ENCODE measurements around the gene ZBTB20.
"Not testable (repeated sequence)": the region's sequence is repeated elsewhere in the genome, so short reads cannot be mapped to it uniquely, and the experiment has no call there.

Gene ZBTB20

GRCh38 chr3:114706591-114707232 lies 440.4 kb downstream of the ZBTB20 start:
- no peak for DNase-seq

GRCh38 chr3:114700637-114701234 lies 446.4 kb downstream of the ZBTB20 start:
- no peak for DNase-seq

GRCh38 chr3:114698146-114699105 lies 448.7 kb downstream of the ZBTB20 start:
- DNase-seq = no peak

DNA sequence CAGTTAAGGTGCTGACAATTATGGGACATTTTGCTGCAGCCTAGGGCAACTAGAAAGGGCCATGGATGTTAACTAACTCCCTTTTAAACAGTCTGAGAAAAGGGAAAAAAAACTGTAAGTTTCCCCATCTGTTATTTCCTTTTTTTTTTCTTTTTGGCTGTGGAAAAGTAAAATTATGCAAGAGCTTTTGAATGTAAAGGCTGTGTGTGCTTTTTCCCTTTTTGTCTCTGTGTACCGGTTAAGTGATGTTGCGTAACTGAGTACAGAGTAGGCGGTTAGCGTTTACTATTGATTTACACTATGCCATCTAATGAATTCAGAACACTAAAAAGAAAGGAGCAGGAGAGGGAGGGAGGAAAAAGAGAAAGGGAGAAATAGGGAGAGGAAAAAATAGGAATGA lies 449.7 kb downstream of the ZBTB20 start:
- no peak for DNase-seq

GRCh38 chr3:114694251-114694650 lies 452.8 kb downstream of the ZBTB20 start:
- no peak for DNase-seq

GRCh38 chr3:114691871-114692270 lies 455.2 kb downstream of the ZBTB20 start:
- no peak for DNase-seq

- no peak for DNase-seq
Observed at GRCh38 chr3:114690911-114691310, 456.2 kb downstream of the ZBTB20 start.

DNA sequence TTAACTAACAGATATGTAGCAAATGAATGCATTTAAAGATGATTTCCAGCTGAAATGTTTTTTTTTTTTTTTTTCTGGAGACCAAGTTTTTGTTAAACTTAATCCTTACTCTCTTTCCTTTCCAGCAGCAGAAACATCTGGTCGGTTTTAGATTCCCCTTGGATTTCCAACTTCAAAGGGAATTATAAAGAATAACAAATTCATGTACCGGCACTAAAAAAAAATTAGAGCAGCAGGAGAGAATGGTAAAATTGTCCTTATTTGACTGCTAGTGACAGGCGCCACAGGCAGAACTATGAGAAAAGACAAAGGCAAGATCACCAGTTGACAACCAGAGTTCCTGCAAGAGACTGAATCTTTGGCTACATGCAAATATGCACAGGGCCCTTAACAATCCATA lies 459.9 kb downstream of the ZBTB20 start:
- DNase-seq = no peak

DNA sequence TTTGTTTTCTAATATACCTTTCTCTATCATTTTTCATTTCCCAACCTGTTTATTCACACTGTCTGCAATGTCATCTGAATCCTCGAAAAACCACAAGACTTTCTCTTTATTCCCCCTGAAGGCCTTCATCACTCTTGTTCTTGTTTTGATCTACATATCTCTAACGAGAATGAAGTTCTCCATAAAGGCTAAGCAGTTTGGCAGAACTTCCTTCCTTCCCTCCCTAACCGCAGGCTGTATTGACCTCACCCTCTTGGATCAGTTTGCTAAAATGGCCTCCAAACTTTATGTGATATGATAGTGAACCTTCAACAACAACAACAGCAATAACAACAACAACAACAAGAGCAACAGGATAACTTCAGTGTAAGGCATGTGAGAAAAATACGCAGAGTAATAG lies 460.5 kb downstream of the ZBTB20 start:
- no peak for DNase-seq

DNA sequence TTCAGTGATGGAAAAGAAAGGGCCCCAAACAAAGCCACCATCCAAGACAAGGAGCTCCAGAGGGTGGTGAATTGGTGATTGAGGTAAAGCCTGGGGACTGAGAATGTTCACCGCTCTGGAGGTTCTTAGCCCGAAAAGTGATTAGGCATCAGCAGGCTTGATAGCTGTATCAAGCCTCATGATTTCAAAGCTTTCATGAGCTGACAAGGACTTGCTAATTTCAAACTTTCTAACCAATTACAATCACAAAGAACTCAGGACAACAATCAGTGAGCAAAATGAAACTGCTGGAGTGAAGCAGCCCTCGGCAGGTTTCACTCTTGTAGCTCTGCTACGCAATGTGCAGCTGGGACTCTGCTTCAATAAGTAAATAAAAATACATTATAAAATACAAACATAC lies 461.9 kb downstream of the ZBTB20 start:
- DNase-seq = no peak

DNA sequence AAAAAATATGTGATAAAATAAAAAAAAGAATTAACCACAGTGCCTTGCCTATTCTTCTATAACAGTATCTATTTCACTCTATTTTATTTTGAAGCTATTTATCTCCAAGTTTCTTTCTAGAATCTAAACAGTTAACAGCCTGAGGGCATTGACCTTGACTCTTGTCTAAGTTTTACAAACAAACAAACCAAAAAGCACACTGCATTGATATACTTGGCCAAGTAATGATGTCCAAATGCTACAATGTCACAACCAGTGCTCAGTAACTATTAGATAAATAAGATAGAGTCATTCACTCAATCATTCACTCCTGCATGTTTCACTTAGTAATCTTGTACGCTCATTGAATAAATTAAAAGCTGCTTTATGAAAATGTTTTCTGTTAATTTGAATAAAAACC lies 466.8 kb downstream of the ZBTB20 start:
- DNase-seq = no peak

GRCh38 chr3:114679773-114680172 lies 467.3 kb downstream of the ZBTB20 start:
- not testable (repeated sequence) for DNase-seq

DNA sequence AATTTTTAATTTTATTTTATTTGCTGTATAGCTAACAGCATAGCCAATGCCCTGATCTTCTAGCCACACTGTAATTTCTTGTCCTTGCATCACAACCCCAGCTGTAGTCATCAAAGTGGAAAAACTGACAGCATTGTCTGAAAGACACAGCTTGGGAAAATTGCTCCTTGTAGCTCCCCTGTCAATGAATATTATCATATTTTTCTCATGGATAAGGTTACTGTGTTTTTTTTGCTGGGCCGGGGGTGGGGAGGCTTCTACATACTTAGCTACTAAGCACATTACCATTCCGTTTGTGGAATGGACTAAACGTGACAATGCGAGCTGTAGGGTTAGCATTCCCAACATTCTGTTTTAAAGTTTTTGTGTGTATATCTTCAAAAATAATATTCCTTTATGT lies 472.0 kb downstream of the ZBTB20 start:
- DNase-seq = no peak

GRCh38 chr3:114674036-114674435 lies 473.1 kb downstream of the ZBTB20 start:
- no peak for DNase-seq

DNA sequence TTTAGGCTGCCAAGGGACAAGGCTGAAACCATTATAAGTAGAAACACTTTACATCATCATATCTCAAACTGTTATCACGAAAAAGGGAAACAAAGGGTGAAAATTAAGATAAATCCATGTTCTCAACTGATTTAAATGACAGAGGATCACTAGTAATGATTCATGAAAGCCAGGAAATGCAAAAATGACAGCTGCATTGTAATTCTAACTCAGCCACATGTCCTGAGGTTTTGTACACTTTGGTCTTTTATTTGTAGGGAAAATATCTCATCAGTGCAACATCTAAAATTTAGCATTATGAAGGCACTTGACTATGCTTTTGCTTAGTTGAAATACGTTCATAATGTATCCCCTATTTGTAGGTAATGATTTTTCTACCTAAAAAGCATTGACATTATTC lies 473.6 kb downstream of the ZBTB20 start:
- DNase-seq = no peak

- DNase-seq = no peak
Observed at GRCh38 chr3:114672692-114673447, 474.2 kb downstream of the ZBTB20 start.

- no peak for DNase-seq
Observed at GRCh38 chr3:114671741-114672510, 475.2 kb downstream of the ZBTB20 start.

DNA sequence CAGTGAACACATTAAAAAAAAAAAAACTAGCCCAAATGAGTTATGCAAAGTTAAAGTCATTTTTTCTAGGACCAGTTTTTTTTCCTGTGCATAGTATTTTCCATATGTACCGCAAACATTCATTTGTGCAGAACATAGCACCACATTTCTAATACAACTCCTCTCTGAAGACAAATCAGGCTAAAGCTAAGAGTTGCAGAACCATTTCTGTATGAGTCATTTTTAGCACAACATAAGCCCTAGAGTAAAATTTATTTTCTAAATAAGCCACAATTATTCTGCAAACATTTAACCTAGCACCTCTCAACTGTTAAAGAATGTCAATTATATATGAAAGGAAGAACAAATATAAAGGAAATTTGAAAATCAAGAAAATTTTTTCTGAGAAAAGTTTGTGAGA lies 477.5 kb downstream of the ZBTB20 start:
- no peak for DNase-seq

GRCh38 chr3:114668099-114668498 lies 479.0 kb downstream of the ZBTB20 start:
- DNase-seq = no peak

DNA sequence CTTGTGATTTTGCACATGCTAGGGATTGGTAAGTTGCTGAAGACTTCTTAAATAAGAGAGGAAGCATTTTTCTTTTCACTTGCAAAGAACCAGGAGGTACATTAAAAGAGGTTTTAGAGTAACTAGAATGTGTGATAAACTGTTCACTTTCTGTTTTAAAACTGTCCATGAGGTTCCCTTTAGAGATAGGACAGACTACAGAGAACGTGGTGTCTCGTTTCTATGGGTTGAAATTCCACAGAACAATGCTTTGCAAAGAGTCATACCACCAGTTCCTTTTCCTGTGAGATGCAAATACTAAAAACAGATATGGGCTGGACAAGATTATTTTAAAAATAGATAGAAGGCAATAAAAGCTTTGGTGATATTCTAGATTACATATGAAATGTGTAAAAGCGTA lies 480.5 kb downstream of the ZBTB20 start:
- DNase-seq = no peak

DNA sequence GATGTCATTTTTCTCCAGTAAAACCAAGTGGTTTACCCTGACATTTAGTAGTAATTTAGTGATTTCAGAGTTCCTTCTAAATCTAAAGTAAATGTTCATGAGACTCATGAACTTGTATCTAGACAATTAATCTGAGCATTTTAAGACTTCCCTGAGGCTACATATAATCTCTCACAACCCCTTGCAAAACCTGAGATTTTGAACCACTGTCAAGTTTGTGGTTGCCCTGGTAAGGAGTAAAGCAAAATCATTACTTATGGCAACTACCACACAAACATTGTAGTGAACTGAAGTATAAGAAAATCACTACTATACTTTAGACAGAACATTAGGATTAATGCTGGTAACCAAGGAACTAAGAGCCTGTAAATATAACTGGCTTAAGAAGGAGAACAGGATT lies 483.1 kb downstream of the ZBTB20 start:
- no peak for DNase-seq

- DNase-seq = no peak
Observed at GRCh38 chr3:114660808-114661207, 486.3 kb downstream of the ZBTB20 start.

All from retina (tissue), 1 donor.